TTC549 (cell line): ENCODE measurements around the gene DDX39A.
"Not testable (repeated sequence)": the region's sequence is repeated elsewhere in the genome, so short reads cannot be mapped to it uniquely, and the experiment has no call there.

Experiments used
- FAIRE-seq: peaks from 2 replicates; lab custom pipeline; 2012; peaks lifted over from hg19 to GRCh38; lab: Jason Lieb, UNC

Gene DDX39A

DNA sequence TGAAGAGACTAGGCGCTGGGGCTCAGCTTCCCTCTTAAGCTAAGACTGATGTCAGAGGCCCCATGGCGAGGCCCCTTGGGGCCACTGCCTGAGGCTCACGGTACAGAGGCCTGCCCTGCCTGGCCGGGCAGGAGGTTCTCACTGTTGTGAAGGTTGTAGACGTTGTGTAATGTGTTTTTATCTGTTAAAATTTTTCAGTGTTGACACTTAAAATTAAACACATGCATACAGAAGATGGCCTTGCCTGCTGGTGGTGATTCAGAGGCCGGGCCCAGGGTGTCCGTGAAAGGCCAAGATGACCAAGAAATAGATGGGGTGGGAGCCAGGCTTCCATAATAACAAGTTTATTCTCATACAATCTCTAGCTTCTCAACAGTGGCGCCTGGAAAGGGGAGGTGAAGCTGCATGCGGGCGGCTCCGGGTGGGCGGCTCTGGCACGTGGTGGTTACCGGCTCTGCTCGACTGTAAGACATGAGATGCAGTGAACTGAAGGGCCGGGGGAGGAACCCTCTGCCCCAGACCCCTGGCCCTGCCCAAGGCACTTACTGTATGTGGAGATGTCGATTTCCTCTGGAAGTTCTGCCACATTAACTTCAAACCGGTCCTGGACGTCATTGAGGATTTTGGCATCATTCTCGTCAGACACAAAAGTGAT lies 10.5 kb downstream of the DDX39A start:
- FAIRE-seq: no peak

DNA sequence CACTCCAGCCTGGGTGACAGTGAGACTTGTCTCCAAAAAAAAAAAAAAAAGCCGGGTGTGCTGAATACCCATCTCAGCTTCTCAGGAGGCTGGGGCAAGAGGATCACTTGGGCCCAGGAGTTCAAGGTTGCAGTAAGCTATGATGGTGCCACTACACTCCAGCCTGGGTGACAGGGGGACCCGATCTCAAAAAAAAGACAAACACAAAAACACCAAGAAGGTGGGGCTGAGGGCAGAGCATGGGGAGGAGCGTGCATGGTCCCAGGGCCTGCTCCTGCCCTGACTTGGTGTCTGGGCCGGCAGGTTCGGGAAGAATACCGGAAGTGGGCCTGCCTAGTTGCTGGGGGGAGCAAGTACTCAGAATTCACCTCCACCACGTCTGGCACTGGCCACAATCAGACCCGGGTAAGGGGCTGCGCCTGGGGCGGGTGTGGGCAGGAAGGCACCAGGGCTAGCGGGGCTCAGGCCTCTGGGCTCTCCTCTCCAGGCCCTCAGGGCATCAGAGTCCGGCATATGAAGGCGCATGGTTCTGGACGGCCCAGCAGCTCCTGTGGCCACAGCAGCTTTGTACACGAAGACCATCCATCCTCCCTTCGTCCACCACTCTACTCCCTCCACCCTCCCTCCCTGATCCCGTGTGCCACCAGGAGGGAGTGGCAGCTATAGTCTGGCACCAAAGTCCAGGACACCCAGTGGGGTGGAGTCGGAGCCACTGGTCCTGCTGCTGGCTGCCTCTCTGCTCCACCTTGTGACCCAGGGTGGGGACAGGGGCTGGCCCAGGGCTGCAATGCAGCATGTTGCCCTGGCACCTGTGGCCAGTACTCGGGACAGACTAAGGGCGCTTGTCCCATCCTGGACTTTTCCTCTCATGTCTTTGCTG lies 11.3 kb downstream of the DDX39A start:
- FAIRE-seq: no peak

DNA sequence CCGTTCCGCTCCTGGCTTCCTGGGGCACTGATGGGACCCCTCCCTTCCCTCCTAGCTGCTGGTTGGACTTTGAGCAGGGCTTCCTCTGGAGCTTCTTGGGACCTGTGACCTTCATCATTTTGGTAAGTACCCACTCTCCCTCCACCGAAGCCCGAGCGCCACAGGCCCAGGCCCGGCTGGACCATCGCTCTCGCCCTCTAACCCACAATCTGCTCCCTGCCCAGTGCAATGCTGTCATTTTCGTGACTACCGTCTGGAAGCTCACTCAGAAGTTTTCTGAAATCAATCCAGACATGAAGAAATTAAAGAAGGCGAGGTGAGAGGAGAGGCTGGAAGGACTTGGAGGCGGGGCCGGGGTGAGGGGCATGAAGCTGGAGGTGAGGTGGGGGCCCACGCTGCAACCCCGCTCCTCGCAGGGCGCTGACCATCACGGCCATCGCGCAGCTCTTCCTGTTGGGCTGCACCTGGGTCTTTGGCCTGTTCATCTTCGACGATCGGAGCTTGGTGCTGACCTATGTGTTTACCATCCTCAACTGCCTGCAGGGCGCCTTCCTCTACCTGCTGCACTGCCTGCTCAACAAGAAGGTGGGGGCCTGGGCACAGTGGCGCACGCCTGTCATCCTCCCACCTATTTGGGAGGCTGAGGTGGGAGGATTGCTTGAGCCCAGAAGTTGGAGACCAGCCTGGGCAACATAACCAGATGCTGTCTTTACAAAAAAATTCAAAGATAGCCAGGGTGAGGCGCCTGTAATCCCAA lies 12.3 kb downstream of the DDX39A start:
- no peak for FAIRE-seq

DNA sequence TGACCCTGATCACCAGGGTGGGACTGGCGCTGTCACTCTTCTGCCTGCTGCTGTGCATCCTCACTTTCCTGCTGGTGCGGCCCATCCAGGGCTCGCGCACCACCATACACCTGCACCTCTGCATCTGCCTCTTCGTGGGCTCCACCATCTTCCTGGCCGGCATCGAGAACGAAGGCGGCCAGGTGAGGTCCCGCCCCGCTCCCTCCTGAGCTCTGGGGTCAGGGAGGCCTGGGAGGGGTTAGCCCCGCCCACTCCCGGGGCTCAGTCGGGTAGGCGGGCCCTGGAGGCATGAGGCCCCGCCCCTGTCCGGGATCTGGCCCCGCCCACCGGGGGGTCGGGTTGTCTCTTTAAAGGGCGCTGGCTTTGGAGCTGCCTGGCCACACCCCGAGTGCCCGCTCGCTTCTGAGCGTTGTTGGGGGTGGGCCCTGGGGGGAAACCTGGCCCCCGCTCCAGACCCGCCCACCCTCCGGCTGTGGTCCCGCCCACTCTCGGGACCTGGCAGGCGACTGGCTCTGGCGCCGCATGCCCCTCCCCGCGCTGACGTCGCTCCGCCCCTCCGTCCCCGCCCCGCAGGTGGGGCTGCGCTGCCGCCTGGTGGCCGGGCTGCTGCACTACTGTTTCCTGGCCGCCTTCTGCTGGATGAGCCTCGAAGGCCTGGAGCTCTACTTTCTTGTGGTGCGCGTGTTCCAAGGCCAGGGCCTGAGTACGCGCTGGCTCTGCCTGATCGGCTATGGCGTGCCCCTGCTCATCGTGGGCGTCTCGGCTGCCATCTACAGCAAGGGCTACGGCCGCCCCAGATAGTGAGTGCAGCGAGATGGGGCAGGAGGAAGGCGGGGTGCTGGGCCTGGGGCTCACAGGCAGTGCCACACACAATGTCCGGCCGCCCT lies 13.1 kb downstream of the DDX39A start:
- no peak for FAIRE-seq

DNA sequence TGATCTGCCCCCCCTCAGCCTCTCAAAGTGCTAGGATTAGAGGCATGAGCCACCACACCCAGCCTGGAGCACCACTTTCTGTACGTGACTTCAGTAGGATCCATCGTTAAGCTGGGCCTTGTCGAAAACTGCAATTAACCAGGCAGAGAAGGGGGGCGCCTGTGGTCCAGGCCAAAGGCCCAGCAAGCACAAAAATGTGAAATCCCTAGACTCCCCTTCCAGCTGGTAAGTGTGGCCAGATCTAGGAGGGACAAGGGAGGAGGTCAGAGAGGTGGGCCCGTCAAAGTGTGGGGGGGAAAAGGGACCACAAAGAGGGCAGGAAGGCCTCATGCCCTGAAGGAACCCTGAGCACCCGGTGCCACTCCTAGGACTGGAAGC lies 13.8 kb downstream of the DDX39A start:
- FAIRE-seq: no peak

DNA sequence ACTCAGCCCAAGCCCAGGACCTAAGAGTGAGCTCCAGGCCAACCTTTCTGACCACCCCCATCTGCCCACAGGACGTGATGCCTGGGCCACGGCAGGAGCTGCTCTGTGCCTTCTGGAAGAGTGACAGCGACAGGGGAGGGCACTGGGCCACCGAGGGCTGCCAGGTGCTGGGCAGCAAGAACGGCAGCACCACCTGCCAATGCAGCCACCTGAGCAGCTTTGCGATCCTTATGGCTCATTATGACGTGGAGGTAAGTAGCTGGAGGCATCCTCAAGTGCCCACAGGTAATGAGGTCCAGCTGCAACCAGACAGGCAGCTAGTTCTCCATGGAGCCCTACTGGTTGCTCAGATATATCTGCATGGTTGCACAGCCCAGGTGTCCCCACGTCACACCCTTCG lies 14.8 kb downstream of the DDX39A start:
- FAIRE-seq: no peak

DNA sequence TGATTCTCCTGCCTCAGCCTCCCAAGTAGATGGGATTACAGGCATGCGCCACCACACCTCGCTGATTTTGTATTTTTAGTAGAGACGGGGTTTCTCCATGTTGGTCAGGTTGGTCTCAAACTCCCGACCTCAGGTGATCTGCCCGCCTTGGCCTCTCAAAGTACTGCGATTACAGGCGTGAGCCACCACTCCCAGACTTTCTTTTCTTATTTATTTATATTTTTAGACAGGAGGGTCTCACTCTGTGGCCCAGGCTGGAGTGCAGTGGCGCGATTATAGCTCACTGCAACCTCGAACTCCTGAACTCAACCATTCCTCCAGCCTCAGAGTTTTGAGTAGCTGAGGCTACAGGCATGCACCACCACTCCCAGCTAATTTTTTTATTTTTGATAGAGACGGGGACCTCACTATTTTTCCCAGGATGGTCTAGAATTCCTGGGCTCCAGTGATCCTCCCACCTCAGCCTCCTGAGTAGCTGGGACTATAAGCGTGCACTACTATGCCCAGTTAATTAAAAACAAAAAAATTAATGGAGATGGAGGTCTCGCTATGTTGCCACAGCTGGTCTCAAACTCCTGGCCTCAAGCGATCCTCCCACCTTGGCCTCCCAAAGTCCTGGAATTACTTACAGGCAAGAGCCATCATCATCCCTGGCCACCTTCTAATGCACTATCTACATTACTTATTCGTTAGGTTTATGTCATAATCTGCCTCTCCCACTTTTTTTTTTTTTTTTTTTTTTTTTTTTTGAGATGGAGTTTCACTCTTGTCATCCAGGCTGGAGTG lies 15.8 kb downstream of the DDX39A start:
- FAIRE-seq: not testable (repeated sequence)

DNA sequence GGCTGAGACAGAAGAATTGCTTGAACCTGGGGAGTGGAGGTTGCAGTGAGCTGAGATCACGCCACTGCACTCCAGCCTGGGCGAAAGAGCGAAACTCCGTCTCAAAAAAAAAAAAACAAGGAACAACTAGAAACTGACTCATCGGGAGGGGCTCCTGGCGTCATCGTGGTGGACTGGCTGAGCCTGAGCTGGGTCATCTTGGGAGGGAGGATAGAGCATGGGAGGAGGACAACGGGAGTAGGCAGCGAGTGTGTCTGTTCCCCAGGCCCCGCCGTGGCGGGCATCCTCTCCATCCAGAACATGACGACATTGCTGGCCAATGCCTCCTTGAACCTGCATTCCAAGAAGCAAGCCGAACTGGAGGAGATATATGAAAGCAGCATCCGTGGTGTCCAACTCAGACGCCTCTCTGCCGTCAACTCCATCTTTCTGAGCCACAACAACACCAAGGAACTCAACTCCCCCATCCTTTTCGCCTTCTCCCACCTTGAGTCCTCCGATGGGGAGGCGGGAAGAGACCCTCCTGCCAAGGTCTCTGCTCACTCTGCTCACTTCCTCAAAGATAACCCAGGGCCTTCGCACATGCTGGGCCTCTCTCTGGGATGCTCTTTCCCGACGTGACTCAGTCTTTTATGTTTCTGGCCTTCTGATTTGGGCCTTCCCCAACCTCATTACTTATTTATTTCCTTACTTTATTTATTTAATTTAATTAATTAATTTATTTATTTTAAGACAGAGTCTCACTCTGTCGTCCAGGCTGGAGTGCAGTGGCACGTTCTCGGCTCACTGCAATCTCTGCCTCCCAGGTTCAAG lies 16.6 kb downstream of the DDX39A start:
- FAIRE-seq: no peak

DNA sequence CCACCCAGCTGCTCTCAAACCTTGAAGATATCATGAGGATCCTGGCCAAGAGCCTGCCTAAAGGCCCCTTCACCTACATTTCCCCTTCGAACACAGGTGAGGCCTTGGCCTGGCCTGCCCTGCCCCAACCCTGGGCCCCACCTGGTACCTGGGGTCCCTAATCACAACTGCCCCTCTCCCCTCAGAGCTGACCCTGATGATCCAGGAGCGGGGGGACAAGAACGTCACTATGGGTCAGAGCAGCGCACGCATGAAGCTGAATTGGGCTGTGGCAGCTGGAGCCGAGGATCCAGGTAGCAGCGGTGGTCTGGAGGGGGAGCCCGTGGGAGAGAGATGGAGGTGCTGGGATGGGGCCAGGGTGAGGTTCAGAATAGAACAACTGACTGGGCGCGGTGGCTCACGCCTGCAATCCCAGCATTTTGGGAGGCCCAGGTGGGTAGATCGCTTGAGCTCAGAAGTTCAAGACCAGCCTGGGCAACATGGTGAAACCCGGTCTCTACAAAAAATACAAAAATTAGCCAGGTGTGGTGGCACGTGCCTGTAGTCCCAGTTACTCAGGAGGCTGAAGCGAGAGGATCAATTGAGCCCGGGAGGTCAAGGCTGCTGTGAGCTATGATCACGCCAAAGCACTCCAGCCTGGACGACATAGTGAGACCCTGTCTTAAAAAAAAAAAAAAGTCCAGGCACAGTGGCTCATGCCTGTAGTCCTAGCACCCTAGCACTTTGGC lies 17.5 kb downstream of the DDX39A start:
- FAIRE-seq: no peak

DNA sequence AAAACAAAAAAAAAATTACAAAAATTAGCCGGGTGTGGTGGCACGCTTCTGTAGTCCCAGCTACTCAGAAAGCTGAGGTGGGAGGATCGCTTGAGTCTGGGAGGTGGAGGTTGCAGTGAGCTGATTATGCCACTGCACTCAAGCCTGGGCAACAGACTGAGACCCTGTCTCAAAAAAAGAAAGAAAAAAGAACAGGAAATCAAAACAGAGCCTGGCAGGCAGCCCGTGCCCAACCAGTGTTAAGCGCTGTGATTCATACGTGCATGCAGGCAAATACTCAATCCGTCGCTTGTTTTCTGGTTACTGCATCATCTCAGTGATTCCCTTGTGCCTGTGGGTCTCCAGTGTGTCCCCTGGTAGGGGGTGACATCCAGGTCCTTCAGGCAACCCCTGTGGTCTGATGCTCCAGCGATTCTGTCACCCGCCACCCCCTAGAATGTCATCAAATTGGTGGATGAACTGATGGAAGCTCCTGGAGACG lies 18.1 kb downstream of the DDX39A start:
- FAIRE-seq: no peak

DNA sequence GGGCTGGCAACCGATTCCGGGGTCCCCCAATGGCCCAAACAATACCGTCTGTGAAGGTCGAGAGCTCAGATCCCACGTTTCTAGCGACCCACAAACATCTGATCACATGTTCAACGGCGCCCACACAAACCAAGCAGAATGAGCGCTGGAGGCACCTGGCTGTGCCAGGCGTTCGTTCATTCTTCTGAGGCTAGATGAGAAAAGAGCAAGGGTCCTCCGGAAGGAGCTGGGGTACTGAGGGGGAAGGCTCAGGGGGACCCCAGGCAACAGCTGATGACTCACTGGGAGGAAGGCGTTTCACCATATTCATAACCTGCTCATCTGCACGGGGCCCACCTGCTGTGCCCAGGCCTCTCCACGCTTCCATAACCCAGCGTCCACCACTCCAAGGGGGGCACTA lies 22.0 kb downstream of the DDX39A start:
- not testable (repeated sequence) for FAIRE-seq

DNA sequence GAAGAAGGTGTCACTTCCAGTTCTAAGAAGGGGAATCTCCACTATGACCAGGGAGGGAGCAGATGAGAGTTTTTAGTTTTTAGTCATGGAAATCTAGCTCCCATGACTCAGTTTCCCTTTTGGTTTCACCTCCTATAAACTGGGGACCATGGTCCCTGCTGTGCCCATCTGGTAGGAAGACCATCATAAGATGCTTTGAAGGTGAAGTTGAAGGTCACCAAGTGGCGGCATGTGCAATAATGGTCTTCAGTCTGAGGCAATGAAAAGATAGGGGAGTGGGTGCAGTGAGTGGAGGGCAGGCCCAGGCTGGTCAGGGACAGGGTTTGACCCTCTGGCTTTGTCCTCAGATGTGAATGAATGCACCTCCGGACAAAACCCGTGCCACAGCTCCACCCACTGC lies 22.4 kb downstream of the DDX39A start:
- not testable (repeated sequence) for FAIRE-seq

DNA sequence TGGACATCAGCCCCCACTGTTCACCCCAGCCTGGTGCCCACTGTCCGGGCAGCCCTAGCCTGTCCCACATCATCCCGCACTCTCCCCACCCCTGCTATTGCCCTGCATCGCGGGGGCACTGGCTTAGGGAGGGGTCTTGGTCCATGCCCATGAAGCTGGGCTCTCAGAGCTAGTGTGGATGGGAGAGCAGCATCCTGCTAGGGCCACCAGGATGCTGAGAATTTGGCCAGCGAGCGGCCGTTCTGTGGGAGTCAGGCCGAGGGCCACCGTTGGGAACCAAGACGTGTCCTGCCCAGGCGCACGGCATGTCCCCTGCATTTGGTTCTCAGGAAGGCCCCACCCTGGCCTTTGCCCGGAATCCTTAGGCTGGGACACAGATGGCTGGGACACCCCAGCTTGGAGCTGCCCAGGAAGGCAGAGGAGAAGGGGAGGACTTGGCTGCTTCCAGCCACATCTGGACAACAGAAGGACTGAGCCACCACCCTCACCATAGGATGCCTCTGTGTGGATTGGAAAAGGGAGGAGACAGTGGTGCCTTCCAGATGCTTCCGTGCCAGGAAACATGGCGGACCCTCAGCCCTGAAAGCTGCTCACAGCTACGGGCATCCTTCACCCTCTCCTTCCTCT lies 23.3 kb downstream of the DDX39A start:
- FAIRE-seq: no peak

DNA sequence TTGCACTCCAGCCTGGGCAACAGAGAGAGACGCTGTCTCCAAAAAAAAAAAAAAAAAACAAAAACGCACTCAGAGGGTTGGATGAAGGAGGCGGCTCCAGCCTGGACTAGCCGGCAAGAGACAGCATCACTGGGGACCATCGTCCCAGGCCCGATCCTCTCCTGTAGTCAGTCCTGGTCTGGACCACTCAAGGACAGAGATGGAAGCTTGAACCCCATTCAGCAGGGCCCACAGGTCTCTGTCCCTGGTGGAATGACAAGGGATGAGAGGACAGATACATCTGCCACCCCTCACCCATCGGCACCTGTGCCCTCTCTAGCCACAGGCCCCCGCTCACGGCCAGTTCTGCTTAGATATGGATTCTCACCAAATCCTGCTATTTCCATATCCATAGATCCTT lies 23.9 kb downstream of the DDX39A start:
- no peak for FAIRE-seq

DNA sequence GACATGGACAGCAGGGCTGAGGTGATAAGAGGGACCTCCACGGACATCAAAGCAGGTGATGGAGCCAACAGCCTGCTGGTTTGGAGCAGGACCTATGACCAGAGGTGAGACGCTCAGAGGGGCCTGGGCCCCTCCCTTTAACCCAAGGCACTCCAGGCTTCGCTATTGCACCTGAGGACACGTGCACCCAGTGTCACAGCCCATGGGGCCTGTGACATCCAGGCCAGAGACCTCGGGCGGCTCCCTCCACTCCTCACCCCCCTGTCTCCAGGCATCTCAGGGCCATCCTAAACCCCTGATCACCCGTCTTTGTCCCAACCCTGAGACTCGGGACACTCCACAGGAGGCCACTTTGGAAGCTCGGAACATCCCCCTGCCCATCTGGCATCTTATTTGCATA lies 25.0 kb downstream of the DDX39A start:
- FAIRE-seq: no peak

DNA sequence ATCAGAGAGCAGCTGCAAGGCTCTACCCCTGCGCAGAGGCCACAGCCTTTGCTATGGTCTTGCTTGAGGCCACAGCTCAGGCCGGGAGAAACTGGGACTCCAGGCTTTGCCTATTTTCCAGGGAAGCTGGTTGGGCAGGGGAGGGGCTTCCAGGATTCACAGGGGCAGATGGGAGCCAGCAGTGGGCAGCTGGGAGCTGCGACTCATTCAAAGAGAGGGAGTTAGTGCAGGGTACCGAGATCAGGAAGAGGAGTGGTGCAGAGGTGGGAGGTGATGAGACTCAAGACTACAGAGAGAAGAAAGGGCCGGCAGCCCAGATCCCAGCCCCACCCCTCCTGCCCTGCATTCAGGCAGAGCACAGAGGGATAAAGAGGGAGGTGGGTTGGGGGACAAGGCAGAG lies 25.8 kb downstream of the DDX39A start:
- FAIRE-seq: no peak

DNA sequence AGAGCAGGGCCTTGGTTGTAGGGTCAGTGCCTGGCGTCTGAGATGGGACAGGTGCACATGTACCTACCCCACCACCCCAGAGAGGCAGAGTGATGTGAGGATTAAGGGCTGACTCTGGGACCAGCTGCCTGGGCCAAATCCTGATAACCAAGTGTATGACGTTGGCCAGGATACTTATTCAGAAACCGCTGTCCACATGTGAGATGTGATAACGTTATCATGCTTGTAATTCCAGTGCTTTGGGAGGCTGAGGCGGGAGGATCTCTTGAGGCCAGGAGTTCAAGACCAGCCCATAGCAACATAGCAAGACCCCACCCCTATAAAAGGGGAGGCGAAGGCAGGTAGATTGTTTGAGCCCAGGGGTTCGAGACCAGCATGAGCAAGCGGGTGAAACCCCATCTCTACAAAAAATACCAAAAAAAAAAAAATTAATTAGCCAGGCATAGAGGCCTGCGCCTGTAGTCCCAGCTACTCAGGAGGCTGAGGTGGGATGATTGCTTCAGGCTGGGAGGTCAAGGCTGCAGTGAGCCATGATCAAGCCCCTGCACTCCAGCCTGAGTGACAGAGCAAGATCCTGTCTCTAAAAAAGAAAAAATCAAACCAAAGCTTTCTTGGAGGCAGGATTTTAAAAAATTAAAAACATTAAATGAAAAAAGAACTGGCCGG lies 27.9 kb downstream of the DDX39A start:
- no peak for FAIRE-seq

DNA sequence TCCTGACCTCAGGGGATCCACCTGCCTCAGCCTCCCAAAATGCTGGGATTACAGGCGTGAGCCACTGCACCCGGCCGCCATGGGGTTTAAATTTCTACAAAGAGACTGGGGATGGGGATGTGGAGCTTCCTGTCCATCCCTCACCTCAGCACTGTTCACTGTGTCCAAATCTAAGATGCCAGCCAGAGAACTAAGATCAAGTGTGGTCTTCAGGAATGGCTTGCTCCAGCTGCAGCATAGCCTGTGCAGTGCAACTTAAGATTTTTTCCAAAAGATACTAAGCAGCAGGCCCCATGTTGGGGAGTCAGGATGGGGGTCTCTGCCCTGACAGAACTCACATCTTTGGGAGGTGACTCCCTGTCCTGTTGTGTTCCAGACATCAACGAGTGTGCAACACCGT lies 28.6 kb downstream of the DDX39A start:
- no peak for FAIRE-seq

DNA sequence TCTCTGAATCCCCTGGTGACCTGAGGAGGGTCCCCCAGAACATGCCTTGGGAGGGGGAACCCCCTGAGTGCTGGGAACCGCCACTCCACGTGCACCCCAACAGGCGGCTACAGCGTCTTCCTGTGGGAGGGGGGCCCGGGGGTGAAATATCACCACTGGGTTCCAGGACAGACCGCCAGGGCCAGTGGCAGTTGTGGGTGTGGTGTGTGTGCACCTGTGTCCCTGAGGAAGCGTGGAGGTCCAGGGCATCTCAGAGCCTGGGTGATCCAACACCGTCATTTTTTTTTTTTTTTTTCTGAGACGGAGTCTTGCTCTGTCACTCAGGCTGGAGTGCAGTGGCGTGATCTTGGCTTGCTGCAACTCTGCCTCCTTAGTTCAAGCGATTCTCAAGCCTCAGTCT lies 33.6 kb downstream of the DDX39A start:
- no peak for FAIRE-seq
